Adrenal gland (tissue), 12 donors: Measurements from ENCODE around the gene CNTN4. TPM values are rescaled to one million over a fixed set of nuclear protein-coding genes. Genes with fewer than 3 reads are reported as not detected.

Experiments used
- DNase-seq, 7 donors: peaks; one replicate each; pipeline ENCODE4 v3.0.0-alpha.2; 2019 to 2020
- H3K27ac ChIP-seq, 5 donors: fragments of 200-600 bp; sonication (generic) in 4 of 5; 1 replicate in 3 of 5; 2 replicates in 2 of 5; pipeline versions ENCODE4 v1.5.1 to v1.8.0; 2016 to 2020; ENCODE audit warnings: mild to moderate bottlenecking in 1 of 5
- H3K27me3 ChIP-seq: fragments of 200-600 bp; 2 replicates; pipeline ENCODE4 v1.8.0; 2021
- H3K36me3 ChIP-seq, 2 donors: fragments of 200-600 bp; replicated peaks in 1 of 2; 1 replicate in 1 of 2; 2 replicates in 1 of 2; pipeline versions ENCODE4 v1.5.1 to v1.8.0; 2018 to 2022
- H3K4me1 ChIP-seq, 2 donors: fragments of 200-600 bp; replicated peaks in 1 of 2; 1 replicate in 1 of 2; 2 replicates in 1 of 2; pipeline versions ENCODE4 v1.5.1 to v1.8.0; 2018 to 2021
- H3K4me3 ChIP-seq, 4 donors: fragments of 200-600 bp; sonication (generic) in 3 of 4; one replicate each; pipeline ENCODE4 v1.5.1; 2016 to 2018
- H3K9me3 ChIP-seq, 3 donors: fragments of 200-600 bp; sonication (generic) in 1 of 3; replicated peaks in 1 of 3; 1 replicate in 2 of 3; 2 replicates in 1 of 3; pipeline versions ENCODE4 v1.5.1 to v1.8.0; 2016 to 2021
- POLR2A ChIP-seq, 2 donors: fragments of 450-650 bp; IDR thresholded peaks; one replicate each; pipeline ENCODE4 v1.6.1; 2017; ENCODE audit warnings: antibody characterized with exemption in 2 of 2, mild to moderate bottlenecking in 2 of 2, moderate library complexity in 1 of 2
- WGBS, 4 donors: extraction: QIAGEN DNeasy Blood & Tissue Kit in 2 of 4; methylation state at CpG; one replicate each; pipeline versions ENCODE4 v1.1.5 to v1.1.7; 2013 to 2017; 5-methylcytosine and 5-hydroxymethylcytosine counted together
- intact Hi-C, 2 donors: fragments of 100-400 bp; cut with DNase I; formaldehyde crosslinking; loops; one replicate each; pipeline versions ENCODE4 v1.14.1 to v1.15.0; 2022 to 2023
- polyA plus RNA-seq, 3 donors: library from polyadenylated mRNA; stranded (reverse); fragments of 200-250 nt in 2 of 3; fragments of 350-450 nt in 1 of 3; fragmentation: Illumina TruSeq in 1 of 3; extraction: RNeasy Lipid Tissue Mini Kit (QIAGEN cat#74804) in 1 of 3; gene quantifications; one replicate each; pipeline ENCODE4 v1.2.3, GENCODE V29; 2013 to 2014
- total RNA-seq, 9 donors: library from RNA; depleted of rRNA in 4 of 9; stranded (reverse); fragments of >200 nt in 4 of 9; fragments of 120-200 nt in 1 of 9; fragmentation: NEBNext Ultra II Directional in 1 of 9; extraction: Animal tissue kit (Norgen Biotek cat#: 25700) in 1 of 9; gene quantifications; one replicate each; pipeline versions ENCODE4 v1.1.0 to v1.2.4, GENCODE V29; 2013 to 2023
- TF ChIP-seq, protein P1 (sequence below), 6 experiments: fragments of 450-650 bp in 4 of 6; fragments of 200-600 bp in 2 of 6; sonication (generic) in 1 of 6; IDR thresholded peaks; 1 replicate in 5 of 6; 2 replicates in 1 of 6; pipeline versions ENCODE4 v1.5.1 to v1.8.0; 2016 to 2021; ENCODE audit warnings: antibody characterized with exemption in 6 of 6, mild to moderate bottlenecking in 2 of 6, moderate library complexity in 1 of 6
- donor health status: healthy with polysubstance abuse.
- donor health status: Bipolar disorder and iron deficiency.
- donor health status: DM: yes; HTN: yes; CAD: no.
- donor health status: DM: no; HTN: no; CAD: no.
- donor health status: DM: no; HTN: no; CAD: no.
- donor health status: DM: yes; HTN: yes; CAD: no.

The CNTN4 gene
- total and polyA plus RNA-seq, 12 donors = 0.17 to 9.2 (median 1.6) TPM

GRCh38 chr3:2680236-2680635 lies 581.6 kb downstream of the CNTN4 start:
- Histone ChIP-seq H3K4me1 (no peaks in the 10 kb centered on the region), H3K9me3 (no peaks in the 10 kb centered on the region), H3K4me3 (no peak overlapping the region), H3K27ac (no peak overlapping the region), H3K36me3 (no peaks in the 10 kb centered on the region), H3K27me3 (no peaks in the 10 kb centered on the region)
- intact Hi-C loops = no loop called here
- TF ChIP-seq, protein P1, sequence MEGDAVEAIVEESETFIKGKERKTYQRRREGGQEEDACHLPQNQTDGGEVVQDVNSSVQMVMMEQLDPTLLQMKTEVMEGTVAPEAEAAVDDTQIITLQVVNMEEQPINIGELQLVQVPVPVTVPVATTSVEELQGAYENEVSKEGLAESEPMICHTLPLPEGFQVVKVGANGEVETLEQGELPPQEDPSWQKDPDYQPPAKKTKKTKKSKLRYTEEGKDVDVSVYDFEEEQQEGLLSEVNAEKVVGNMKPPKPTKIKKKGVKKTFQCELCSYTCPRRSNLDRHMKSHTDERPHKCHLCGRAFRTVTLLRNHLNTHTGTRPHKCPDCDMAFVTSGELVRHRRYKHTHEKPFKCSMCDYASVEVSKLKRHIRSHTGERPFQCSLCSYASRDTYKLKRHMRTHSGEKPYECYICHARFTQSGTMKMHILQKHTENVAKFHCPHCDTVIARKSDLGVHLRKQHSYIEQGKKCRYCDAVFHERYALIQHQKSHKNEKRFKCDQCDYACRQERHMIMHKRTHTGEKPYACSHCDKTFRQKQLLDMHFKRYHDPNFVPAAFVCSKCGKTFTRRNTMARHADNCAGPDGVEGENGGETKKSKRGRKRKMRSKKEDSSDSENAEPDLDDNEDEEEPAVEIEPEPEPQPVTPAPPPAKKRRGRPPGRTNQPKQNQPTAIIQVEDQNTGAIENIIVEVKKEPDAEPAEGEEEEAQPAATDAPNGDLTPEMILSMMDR (IDR thresholded peaks at IDR 0.05) = no peak
- no peak for TF ChIP-seq POLR2A (IDR thresholded peaks at IDR 0.05)
- no peak for DNase-seq
- 75 to 87% (median 76%) methylated on average over 5 of the region's 5 CpGs for WGBS, 4 donors

- Histone ChIP-seq H3K27ac (no peak overlapping the region), H3K36me3 (no peaks in the 10 kb centered on the region), H3K4me3 (no peak overlapping the region), H3K4me1 (no peaks in the 10 kb centered on the region), H3K9me3 (no peaks in the 10 kb centered on the region), H3K27me3 (no peaks in the 10 kb centered on the region)
- intact Hi-C loops = no loop called here
- no peak for DNase-seq
- TF ChIP-seq, protein P1 (IDR thresholded peaks at IDR 0.05) = no peak
- TF ChIP-seq POLR2A (IDR thresholded peaks at IDR 0.05) = no peak
Observed at GRCh38 chr3:2684046-2684445, 585.4 kb downstream of the CNTN4 start.

- no peaks in the 10 kb centered on the region for H3K4me1 ChIP-seq
Observed at GRCh38 chr3:2686816-2687502, 588.3 kb downstream of the CNTN4 start.

DNA sequence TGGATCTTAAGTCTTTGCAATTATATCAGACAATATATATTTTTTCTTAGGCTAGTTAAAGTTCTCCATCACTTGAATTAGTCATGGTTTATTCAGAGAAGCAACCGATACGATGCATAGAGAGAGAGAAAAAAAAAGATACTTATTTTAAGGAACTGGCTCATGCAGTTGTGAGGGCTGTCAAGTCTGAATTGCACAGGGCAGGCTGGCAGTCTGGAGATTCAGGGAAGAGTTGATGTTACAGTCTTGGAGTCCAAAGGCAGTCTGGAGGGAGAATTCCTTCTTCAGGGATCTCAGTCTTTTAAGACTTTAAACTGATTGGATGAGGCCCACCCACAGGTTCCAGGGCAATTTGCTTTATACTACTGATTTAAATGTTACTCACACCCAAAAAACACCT lies 598.9 kb downstream of the CNTN4 start:
- 85 to 92% (median 88%) methylated on average over 2 of the region's 2 CpGs for WGBS, 4 donors
- no peaks in the 10 kb centered on the region for H3K9me3 ChIP-seq
- no peaks in the 10 kb centered on the region for H3K4me1 ChIP-seq
- H3K27ac ChIP-seq = no peak overlapping the region
- intact Hi-C loops = no loop called here
- H3K36me3 ChIP-seq = no peaks in the 10 kb centered on the region
- no peak overlapping the region for H3K4me3 ChIP-seq
- H3K27me3 ChIP-seq = no peaks in the 10 kb centered on the region
- DNase-seq = no peak
- TF ChIP-seq, protein P1 (IDR thresholded peaks at IDR 0.05) = no peak
- no peak for TF ChIP-seq POLR2A (IDR thresholded peaks at IDR 0.05)

More at GRCh38 chr3:2686816-2687502, 588.3 kb downstream of the CNTN4 start:
- Histone ChIP-seq H3K27ac (no peak overlapping the region), H3K4me3 (no peak overlapping the region), H3K36me3 (no peaks in the 10 kb centered on the region), H3K27me3 (no peaks in the 10 kb centered on the region), H3K9me3 (no peaks in the 10 kb centered on the region)
- no peak for TF ChIP-seq POLR2A (IDR thresholded peaks at IDR 0.05)
- TF ChIP-seq, protein P1 (IDR thresholded peaks at IDR 0.05) = no peak
- intact Hi-C loops = no loop called here
- WGBS, 4 donors = 65 to 77% (median 72%) methylated on average over 4 of the region's 4 CpGs
- no peak for DNase-seq
